ENCODE data around the gene SLC30A3.

DNA sequence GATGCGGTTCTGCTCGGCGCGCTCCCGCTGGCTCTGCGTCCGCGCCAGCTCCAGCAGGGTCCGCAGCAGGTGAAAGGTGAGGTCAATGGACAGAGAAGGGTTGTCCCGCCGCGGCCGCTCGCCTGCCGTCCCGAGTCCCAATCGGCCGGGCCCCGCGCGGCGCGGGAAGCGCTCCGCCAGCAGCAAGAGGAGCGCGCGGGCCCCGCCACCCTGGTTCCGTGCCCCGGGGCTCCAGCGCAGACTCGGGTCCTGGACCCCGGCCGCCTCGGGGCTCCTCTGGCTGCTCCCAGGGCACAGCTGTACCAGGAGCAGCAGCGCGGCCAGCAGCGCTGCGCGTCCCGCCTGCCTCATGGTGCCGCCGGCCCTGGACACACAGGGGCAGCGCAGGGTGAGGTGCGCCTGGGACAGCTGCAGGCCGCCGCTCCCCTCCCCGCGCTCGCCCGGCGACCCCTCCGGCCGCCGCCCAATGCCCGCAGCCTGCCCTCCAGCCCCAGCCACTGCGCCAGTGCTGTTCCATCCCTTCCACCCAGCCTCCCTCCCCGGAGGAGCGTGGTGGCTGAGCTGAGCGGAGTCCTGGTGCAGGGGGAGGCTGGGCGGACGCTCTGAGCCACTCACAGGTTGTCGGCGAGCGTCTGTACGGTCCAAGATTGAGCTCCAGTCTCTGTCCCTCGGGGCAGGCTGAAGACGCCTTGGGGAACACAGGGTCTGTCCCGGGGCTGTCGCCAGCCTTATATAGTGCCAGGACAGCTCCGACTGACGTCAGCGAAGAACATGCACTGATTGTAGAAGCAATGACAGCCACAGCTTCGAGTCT, 44.9 kb upstream of the SLC30A3 start:
- TF ChIP-seq POLR2AphosphoS5 (IDR thresholded peaks at IDR 0.05; ENCODE audit: low read depth, low read length): no peak
- TF ChIP-seq, protein P1, sequence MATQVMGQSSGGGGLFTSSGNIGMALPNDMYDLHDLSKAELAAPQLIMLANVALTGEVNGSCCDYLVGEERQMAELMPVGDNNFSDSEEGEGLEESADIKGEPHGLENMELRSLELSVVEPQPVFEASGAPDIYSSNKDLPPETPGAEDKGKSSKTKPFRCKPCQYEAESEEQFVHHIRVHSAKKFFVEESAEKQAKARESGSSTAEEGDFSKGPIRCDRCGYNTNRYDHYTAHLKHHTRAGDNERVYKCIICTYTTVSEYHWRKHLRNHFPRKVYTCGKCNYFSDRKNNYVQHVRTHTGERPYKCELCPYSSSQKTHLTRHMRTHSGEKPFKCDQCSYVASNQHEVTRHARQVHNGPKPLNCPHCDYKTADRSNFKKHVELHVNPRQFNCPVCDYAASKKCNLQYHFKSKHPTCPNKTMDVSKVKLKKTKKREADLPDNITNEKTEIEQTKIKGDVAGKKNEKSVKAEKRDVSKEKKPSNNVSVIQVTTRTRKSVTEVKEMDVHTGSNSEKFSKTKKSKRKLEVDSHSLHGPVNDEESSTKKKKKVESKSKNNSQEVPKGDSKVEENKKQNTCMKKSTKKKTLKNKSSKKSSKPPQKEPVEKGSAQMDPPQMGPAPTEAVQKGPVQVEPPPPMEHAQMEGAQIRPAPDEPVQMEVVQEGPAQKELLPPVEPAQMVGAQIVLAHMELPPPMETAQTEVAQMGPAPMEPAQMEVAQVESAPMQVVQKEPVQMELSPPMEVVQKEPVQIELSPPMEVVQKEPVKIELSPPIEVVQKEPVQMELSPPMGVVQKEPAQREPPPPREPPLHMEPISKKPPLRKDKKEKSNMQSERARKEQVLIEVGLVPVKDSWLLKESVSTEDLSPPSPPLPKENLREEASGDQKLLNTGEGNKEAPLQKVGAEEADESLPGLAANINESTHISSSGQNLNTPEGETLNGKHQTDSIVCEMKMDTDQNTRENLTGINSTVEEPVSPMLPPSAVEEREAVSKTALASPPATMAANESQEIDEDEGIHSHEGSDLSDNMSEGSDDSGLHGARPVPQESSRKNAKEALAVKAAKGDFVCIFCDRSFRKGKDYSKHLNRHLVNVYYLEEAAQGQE (IDR thresholded peaks at IDR 0.05; ENCODE audit: insufficient read depth in 1 of 2, low read depth in 2 of 2, low read length in 2 of 2): no peak
- TF ChIP-seq SIN3A (IDR thresholded peaks at IDR 0.05; ENCODE audit: borderline replicate concordance, insufficient read depth, low read length): no peak
- TF ChIP-seq TAF1 (IDR thresholded peaks at IDR 0.05; ENCODE audit: borderline replicate concordance, insufficient read depth, low read length): no peak
- no peak for TF ChIP-seq FOXP2 (optimal IDR thresholded peaks at IDR 0.05; ENCODE audit: borderline replicate concordance, extremely low read depth, extremely low read length, insufficient read depth)

All from PFSK-1 (cell line).